ENCODE data around the gene RDX.
A peak's percentile ranks its signal among the peaks of the same experiment; 100 is the strongest.

The RDX gene

DNA sequence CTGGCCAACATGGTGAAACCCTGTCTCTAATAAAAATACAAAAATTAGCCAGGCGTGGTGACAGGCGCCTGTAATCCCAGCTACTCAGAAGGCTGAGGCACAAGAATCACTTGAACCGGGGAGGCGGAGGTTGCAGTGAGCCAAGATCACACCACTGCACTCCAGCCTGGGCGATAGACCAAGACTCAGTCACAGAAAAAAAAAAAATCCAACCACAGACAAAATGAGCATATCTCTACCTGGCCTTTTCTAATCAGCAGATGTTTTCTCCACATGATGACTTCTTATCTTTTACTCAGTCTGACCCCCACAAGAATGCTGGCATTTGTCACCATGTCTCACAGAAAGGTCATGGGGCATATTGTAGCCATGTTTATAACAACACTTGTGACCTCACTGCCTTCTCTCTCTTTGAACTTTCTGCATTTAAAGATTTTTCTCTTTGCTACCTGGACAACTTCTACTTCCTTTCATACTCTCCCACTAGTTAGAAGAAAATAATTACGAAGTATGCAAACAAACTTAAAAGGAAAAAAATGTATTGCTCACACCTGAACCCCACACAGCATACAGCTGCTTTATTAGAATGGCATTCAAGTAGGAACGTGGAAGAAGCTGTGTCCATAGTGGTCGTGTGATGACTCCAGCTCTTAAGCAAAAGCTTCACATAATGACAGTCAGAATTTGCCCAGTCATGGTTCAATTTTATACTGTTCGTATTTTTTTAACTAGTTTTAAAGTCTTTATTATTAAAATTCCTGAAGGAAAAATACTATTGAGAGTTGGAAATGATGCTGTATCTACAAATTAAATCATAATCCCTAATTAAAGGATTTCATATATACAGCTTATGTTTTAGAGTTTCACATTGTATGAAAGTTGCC lies 137.9 kb downstream of the RDX start:
- H3K4me3 ChIP-seq (replicated peaks; ENCODE audit: low read depth, low read length): no peak overlapping the region
- TF ChIP-seq, protein P1, sequence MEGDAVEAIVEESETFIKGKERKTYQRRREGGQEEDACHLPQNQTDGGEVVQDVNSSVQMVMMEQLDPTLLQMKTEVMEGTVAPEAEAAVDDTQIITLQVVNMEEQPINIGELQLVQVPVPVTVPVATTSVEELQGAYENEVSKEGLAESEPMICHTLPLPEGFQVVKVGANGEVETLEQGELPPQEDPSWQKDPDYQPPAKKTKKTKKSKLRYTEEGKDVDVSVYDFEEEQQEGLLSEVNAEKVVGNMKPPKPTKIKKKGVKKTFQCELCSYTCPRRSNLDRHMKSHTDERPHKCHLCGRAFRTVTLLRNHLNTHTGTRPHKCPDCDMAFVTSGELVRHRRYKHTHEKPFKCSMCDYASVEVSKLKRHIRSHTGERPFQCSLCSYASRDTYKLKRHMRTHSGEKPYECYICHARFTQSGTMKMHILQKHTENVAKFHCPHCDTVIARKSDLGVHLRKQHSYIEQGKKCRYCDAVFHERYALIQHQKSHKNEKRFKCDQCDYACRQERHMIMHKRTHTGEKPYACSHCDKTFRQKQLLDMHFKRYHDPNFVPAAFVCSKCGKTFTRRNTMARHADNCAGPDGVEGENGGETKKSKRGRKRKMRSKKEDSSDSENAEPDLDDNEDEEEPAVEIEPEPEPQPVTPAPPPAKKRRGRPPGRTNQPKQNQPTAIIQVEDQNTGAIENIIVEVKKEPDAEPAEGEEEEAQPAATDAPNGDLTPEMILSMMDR (IDR thresholded peaks at IDR 0.05; ENCODE audit: insufficient read depth, low read length, poor library complexity, severe bottlenecking): no peak
- no peak for DNase-seq (ENCODE audit: extremely low read depth, insufficient read length)
- H3K27me3 ChIP-seq (replicated peaks; ENCODE audit: control insufficient read depth, insufficient read depth, low read length): no peaks in the 10 kb centered on the region
- peaks cover 4% of the 10 kb centered on the region for H3K36me3 ChIP-seq (ENCODE audit: control insufficient read depth, insufficient read depth, low read length)

- no peak for DNase-seq (ENCODE audit: extremely low read depth, insufficient read length)
- Histone ChIP-seq H3K27me3 (replicated peaks; ENCODE audit: control insufficient read depth, insufficient read depth, low read length) (no peaks in the 10 kb centered on the region), H3K36me3 (ENCODE audit: control insufficient read depth, insufficient read depth, low read length) (peaks cover 4% of the 10 kb centered on the region), H3K4me3 (replicated peaks; ENCODE audit: low read depth, low read length) (no peak overlapping the region)
- TF ChIP-seq, protein P1 (IDR thresholded peaks at IDR 0.05; ENCODE audit: insufficient read depth, low read length, poor library complexity, severe bottlenecking): no peak
These were observed 139.9 kb downstream of the RDX start for GRCh38 chr11:110156503-110156902.

DNA sequence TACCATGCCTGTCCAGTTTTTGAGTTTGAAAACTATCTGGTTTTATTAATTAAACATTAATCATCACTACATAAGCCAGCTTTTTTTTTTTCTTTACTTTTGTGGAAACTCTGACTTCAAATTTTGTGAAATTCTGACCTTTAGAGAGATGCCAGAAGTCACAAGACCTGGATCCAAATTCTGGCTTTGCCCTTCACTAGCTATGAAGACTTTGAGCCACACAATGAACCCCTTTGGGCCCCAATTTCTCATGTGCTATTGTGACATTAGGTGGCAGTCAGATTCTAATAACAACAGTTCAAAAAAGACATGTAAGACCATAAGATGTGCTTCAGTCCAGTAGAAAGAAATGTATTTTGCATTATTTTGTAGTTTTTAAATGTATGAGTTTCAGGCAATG lies 142.9 kb downstream of the RDX start:
- H3K36me3 ChIP-seq (ENCODE audit: control insufficient read depth, insufficient read depth, low read length): no peaks in the 10 kb centered on the region; the same call in 1 of the 2 replicates
- TF ChIP-seq, protein P1 (IDR thresholded peaks at IDR 0.05; ENCODE audit: insufficient read depth, low read length, poor library complexity, severe bottlenecking): no peak
- no peaks in the 10 kb centered on the region for H3K27me3 ChIP-seq (replicated peaks; ENCODE audit: control insufficient read depth, insufficient read depth, low read length)
- no peak overlapping the region for H3K4me3 ChIP-seq (replicated peaks; ENCODE audit: low read depth, low read length)
- DNase-seq (ENCODE audit: extremely low read depth, insufficient read length): no peak

GRCh38 chr11:110152199-110152598 lies 144.2 kb downstream of the RDX start:
- H3K4me3 ChIP-seq (replicated peaks; ENCODE audit: low read depth, low read length): no peak overlapping the region
- H3K27me3 ChIP-seq (replicated peaks; ENCODE audit: control insufficient read depth, insufficient read depth, low read length): no peaks in the 10 kb centered on the region
- TF ChIP-seq, protein P1 (IDR thresholded peaks at IDR 0.05; ENCODE audit: insufficient read depth, low read length, poor library complexity, severe bottlenecking): no peak
- H3K36me3 ChIP-seq (ENCODE audit: control insufficient read depth, insufficient read depth, low read length): no peaks in the 10 kb centered on the region; the same call in 1 of the 2 replicates
- no peak for DNase-seq (ENCODE audit: extremely low read depth, insufficient read length)

DNA sequence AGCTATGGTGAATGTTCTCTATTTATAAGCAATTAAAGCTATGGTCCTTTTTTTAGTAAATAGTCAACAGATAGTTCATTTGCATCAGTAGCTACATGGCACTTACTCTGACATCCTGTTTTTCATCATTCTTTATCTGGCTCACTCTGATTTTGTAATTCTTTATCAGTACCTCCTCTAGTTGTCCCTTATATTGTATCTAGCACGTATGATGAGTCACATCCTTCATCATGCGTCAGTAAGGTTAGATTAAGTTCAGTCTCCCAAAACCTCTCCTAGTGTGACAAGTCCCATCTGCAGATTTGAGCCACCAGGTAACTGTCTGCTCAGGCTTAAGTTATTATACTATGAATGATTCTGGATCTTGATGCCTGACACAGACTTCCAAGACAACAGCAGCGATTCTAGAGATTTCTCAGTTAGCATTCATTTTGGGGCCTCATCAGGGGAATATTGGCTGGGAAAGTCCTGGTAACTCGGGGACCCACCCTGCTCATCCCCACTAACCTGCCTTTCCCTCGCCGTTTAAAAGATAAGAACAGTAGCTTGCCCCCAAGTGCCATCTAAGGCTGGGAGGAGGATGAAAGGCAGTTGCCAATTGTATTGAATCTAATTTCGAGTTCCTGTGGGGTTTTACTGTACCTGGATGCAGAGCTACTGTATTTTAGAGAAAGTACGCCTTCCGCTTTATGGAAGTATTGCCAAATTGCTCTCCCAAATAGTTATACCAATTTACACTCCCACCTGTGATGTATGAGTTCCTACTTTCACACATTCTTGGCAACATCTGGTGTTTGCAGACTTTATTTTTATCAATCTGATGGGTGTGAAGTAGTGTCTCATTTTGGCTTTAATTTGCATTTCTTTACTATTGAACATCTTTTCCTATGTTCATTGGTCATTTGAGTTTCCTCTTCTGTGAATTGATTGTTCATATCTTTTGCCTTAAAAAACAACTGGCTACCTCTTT lies 147.4 kb downstream of the RDX start:
- H3K4me3 ChIP-seq (replicated peaks; ENCODE audit: low read depth, low read length): no peak overlapping the region
- TF ChIP-seq, protein P1 (IDR thresholded peaks at IDR 0.05; ENCODE audit: insufficient read depth, low read length, poor library complexity, severe bottlenecking): no peak
- no peaks in the 10 kb centered on the region for H3K27me3 ChIP-seq (replicated peaks; ENCODE audit: control insufficient read depth, insufficient read depth, low read length)
- H3K36me3 ChIP-seq (ENCODE audit: control insufficient read depth, insufficient read depth, low read length): peaks cover 1% of the 10 kb centered on the region; the same call in 1 of the 2 replicates
- DNase-seq (ENCODE audit: extremely low read depth, insufficient read length): peak; percentile 4
